Measurements from ENCODE around the gene EHD1. TPM values are rescaled to one million over a fixed set of nuclear protein-coding genes. Genes with fewer than 3 reads are reported as not detected.
A peak's percentile ranks its signal among the peaks of the same experiment; 100 is the strongest.

Gene EHD1
- total RNA-seq, 4 donors from 2014 or later = 53.5 to 90.7 (median 67.4) TPM

DNA sequence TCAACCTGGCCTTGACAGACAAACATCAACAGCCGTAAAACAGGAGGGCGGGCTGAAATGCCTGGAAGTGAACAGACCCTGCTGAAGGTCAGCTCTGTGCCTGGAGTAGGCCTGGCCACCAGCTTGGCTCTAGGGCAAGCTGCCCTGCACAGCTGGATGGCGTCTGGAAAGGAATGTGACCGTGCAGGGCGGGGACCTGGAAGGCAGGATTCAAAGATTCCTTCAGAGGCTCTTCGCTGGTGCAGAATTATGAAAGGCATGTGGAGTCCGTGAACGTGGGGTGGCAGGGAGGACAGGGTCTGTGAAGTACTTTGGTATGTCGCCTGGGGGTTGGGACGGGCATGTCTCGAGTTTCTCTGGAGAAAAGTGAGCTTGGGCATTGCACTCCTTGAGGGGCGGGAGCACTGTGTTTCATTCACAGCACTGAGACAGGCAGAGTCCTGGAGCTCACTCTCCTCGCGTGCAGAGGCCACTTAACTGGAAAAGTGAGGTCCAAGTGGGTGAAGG, 1.5 kb downstream of the EHD1 start:
- peaks cover 37 to 38% of the 10 kb centered on the region in 2 donors for H3K4me1 ChIP-seq
- TF ChIP-seq, protein P1, sequence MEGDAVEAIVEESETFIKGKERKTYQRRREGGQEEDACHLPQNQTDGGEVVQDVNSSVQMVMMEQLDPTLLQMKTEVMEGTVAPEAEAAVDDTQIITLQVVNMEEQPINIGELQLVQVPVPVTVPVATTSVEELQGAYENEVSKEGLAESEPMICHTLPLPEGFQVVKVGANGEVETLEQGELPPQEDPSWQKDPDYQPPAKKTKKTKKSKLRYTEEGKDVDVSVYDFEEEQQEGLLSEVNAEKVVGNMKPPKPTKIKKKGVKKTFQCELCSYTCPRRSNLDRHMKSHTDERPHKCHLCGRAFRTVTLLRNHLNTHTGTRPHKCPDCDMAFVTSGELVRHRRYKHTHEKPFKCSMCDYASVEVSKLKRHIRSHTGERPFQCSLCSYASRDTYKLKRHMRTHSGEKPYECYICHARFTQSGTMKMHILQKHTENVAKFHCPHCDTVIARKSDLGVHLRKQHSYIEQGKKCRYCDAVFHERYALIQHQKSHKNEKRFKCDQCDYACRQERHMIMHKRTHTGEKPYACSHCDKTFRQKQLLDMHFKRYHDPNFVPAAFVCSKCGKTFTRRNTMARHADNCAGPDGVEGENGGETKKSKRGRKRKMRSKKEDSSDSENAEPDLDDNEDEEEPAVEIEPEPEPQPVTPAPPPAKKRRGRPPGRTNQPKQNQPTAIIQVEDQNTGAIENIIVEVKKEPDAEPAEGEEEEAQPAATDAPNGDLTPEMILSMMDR (IDR thresholded peaks at IDR 0.05) = no peak
- peak in 1 of 2 donors; percentile 44 for TF ChIP-seq POLR2A (IDR thresholded peaks at IDR 0.05)

DNA sequence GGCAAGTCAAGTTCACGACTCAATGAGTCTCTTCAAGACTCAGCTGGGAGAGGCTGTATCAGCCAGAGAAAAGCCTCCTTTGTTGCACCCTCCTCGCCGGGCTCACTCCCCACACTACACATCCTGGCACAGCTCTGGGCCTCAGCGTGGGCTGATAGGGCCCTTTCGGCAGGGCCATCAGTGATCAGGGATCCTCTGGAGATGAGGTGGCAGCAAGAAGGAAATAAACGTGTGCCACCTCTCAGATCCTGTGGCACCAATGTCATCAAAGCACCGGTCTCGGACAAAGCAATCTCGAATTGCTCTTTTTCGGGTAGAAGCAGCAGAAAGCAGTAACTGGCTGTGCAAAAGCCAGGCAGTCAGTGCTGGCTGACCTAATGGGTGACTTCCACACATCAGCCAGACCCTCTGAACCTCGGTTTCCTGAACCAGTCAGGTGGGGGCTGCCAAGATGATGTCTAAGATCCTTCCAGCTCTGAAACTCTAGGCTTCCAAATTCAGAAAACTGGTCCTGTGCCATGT, 2.1 kb downstream of the EHD1 start:
- 34 to 37% methylated on average over 11 of the region's 11 CpGs for WGBS, 2 donors
- DNase-seq = no peak

More for the DNA sequence above, 1.5 kb downstream of the EHD1 start:
- Histone ChIP-seq H3K27ac (peak overlapping the region; percentile 77 to 82 (median 80)), H3K36me3 (peaks cover 11 to 16% of the 10 kb centered on the region in 2 donors), H3K27me3 (no peaks in the 10 kb centered on the region), H3K4me3 (replicated peaks in 1 of 3) (peak overlapping the region; percentile 75 to 97 (median 97)), H3K9me3 (no peaks in the 10 kb centered on the region)
- 9 to 12% methylated on average over 13 to 14 of the region's 14 CpGs for WGBS, 2 donors
- intact Hi-C loops (cut with DNase I) = no loop called here
- peak; percentile 92 to 94 for DNase-seq

DNA sequence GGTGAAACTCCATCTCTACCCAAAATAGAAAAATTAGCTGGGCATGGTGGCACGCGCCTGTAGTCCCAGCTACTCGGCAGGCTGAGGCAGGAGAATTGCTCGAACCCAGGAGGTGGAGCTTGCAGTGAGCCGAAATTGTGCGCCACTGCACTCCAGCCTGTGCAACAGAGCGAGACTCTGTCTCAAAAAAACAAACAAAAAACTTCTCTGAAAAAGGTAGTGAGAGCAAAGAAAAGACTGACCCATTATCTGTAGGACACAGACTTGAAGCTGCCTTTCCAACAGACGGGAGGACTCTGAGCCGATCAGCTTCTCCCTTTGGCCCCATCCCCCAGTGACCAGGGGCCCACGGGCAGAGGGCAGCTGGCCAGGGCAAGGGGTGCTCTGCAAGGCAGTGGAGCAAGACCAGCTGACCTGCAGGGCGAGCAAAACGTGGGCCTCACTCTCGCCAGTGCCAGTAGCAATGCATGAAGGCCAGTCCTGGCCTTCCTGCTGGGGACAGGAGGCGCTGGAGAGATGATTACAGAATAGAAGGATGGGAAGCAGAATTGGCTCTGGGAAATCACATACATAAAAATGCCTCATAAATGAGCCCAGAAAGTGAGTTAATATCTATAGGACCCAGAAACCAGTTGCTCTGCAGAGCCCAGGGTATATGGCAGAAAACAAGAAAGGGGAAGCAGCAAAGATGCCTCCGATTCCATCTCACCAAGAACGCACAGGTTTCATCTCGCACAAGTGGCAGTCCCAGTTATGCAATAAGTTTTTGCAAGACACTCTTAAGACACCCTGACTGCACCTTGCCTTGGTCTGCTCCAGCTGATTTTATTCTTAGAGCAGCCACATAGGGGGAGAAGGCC, 2.8 kb downstream of the EHD1 start:
- 30 to 32% methylated on average over 17 of the region's 17 CpGs for WGBS, 2 donors
- Histone ChIP-seq H3K27me3 (no peaks in the 10 kb centered on the region), H3K27ac (peak overlapping the region; percentile 77 to 82 (median 80)), H3K36me3 (peaks cover 11 to 16% of the 10 kb centered on the region in 2 donors), H3K9me3 (no peaks in the 10 kb centered on the region), H3K4me3 (replicated peaks in 1 of 3) (peak overlapping the region in 1 of 3 donors; percentile 75), H3K4me1 (peaks cover 41 to 50% of the 10 kb centered on the region in 2 donors)
- intact Hi-C loops (cut with DNase I) = no loop called here
- peak; percentile 64 to 69 for DNase-seq
- no peak for TF ChIP-seq POLR2A (IDR thresholded peaks at IDR 0.05)
- TF ChIP-seq, protein P1 (IDR thresholded peaks at IDR 0.05) = no peak

More for the DNA sequence above, 2.1 kb downstream of the EHD1 start:
- no peaks in the 10 kb centered on the region for H3K9me3 ChIP-seq
- H3K27me3 ChIP-seq = no peaks in the 10 kb centered on the region
- H3K4me3 ChIP-seq (replicated peaks in 1 of 3) = peak overlapping the region in 1 of 3 donors; percentile 75
- peaks cover 37 to 43% of the 10 kb centered on the region in 2 donors for H3K4me1 ChIP-seq
- H3K27ac ChIP-seq = peak overlapping the region; percentile 77 to 82 (median 80)
- peaks cover 11 to 16% of the 10 kb centered on the region in 2 donors for H3K36me3 ChIP-seq
- intact Hi-C loops (cut with DNase I) = no loop called here
- TF ChIP-seq POLR2A (IDR thresholded peaks at IDR 0.05) = no peak
- TF ChIP-seq, protein P1 (IDR thresholded peaks at IDR 0.05) = no peak

GRCh38 chr11:64874308-64875240, 3.8 kb downstream of the EHD1 start:
- no peak overlapping the region for H3K4me3 ChIP-seq (replicated peaks in 1 of 3)
- no peaks in the 10 kb centered on the region for H3K9me3 ChIP-seq
- H3K36me3 ChIP-seq = peaks cover 11 to 16% of the 10 kb centered on the region in 2 donors
- H3K27ac ChIP-seq = peak overlapping the region; percentile 77 to 82 (median 80)
- H3K27me3 ChIP-seq = no peaks in the 10 kb centered on the region
- intact Hi-C loops (cut with DNase I) = no loop called here
- TF ChIP-seq, protein P1 (IDR thresholded peaks at IDR 0.05) = no peak
- no peak for TF ChIP-seq POLR2A (IDR thresholded peaks at IDR 0.05)
- DNase-seq = peak in 1 of 2 donors; percentile 51
- peaks cover 52 to 58% of the 10 kb centered on the region in 2 donors for H3K4me1 ChIP-seq
- 65 to 73% methylated on average over 28 to 29 of the region's 29 CpGs for WGBS, 2 donors

All from thyroid gland (tissue), 4 donors.